ENCODE data around the gene BACE1-AS. TPM values are rescaled to one million over a fixed set of nuclear protein-coding genes. Genes with fewer than 3 reads are reported as not detected.

BACE1-AS gene
- polyA plus RNA-seq, 2 of the 4 experiments (the other 2 are of a cell fraction): 2.0 to 4.4 TPM

DNA sequence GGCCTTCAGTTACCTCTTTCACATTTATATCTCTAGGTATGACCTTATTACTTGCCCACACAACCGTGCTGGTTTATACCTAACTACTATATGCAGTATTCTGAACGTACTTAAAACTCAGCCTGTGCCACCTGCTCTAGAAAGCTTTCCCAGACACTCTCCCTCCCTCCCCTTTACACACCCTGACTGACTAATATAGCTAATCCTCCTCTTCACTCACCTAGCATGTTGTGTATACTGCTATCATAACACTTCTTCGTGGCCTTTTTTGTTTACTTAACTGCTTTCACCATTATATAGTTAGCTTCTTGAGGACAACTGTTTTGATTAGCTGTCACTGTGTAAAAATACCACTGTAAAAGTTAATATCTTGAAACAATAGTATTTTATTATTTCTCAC, 35.2 kb upstream of the BACE1-AS start:
- no peak overlapping the region for H3K4me2 ChIP-seq
- WGBS (ENCODE audit: missing lambda C conversion rate): 68% methylated on average over 3 of the region's 3 CpGs
- no peak for TF ChIP-seq HDAC2 (IDR thresholded peaks at IDR 0.05)
- no peak for TF ChIP-seq HOXB5 (CRISPR knock-in tag; IDR thresholded peaks at IDR 0.05)
- no peak for TF ChIP-seq TFCP2L1 (CRISPR knock-in tag; IDR thresholded peaks at IDR 0.05)
- TF ChIP-seq KDM1A (IDR thresholded peaks at IDR 0.05; ENCODE audit: low read depth): no peak
- TF ChIP-seq, protein P1, sequence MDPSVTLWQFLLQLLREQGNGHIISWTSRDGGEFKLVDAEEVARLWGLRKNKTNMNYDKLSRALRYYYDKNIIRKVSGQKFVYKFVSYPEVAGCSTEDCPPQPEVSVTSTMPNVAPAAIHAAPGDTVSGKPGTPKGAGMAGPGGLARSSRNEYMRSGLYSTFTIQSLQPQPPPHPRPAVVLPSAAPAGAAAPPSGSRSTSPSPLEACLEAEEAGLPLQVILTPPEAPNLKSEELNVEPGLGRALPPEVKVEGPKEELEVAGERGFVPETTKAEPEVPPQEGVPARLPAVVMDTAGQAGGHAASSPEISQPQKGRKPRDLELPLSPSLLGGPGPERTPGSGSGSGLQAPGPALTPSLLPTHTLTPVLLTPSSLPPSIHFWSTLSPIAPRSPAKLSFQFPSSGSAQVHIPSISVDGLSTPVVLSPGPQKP (IDR thresholded peaks at IDR 0.05; ENCODE audit: low read depth, low read length): no peak
- no peak for TF ChIP-seq SMC3 (IDR thresholded peaks at IDR 0.05)
- no peak for TF ChIP-seq HEYL (CRISPR knock-in tag; IDR thresholded peaks at IDR 0.05)
- TF ChIP-seq, protein P2, sequence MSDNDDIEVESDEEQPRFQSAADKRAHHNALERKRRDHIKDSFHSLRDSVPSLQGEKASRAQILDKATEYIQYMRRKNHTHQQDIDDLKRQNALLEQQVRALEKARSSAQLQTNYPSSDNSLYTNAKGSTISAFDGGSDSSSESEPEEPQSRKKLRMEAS (IDR thresholded peaks at IDR 0.05): no peak
- no peaks in the 10 kb centered on the region for H3K4me1 ChIP-seq
- ATAC-seq (no peak), FAIRE-seq (no peak), DNase-seq (ENCODE audit: low read depth in 1 of 2, low spot score in 1 of 2) (no peak)
- ChIA-PET CTCF (no interaction called here), POLR2A (no interaction called here)
- H3K9me3 ChIP-seq: no peaks in the 10 kb centered on the region
- H3K4me3 ChIP-seq: no peak overlapping the region
- H3K27ac ChIP-seq: no peak overlapping the region

DNA sequence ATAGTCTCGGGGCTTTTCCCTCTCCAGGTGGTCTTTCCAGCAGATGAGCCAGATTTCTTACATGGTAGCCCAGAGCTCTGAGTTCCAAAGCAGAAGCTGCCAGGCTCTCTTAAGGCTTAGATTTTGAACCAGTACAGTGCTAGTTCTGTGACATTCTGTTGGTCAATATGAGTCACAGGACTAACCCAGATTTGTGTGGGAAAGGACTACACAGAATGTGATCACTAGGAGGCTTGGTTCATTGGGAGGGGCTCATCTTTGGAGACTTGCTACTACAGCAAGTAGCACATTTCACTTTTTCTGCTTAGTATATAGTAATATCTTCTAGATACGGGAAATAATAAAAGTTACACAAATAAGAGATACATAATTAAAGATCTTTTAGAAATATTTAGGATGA, 34.6 kb upstream of the BACE1-AS start:
- 85% methylated on average over 2 of the region's 2 CpGs for WGBS (ENCODE audit: missing lambda C conversion rate)
- CTCF ChIA-PET: interaction anchor here (0.6 kb wide), 1 partner anchor 16 kb away, joined by 3 read pairs; no protein-coding TSS in a partner anchor
- ATAC-seq: no peak
- POLR2A ChIA-PET: no interaction called here
- no peak for FAIRE-seq
- Histone ChIP-seq H3K27ac (no peak overlapping the region), H3K4me3 (no peak overlapping the region), H3K9me3 (no peaks in the 10 kb centered on the region), H3K4me2 (no peak overlapping the region), H3K4me1 (no peaks in the 10 kb centered on the region)
- TF ChIP-seq, protein P3, sequence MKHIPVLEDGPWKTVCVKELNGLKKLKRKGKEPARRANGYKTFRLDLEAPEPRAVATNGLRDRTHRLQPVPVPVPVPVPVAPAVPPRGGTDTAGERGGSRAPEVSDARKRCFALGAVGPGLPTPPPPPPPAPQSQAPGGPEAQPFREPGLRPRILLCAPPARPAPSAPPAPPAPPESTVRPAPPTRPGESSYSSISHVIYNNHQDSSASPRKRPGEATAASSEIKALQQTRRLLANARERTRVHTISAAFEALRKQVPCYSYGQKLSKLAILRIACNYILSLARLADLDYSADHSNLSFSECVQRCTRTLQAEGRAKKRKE (CRISPR knock-in tag; IDR thresholded peaks at IDR 0.05; ENCODE audit: low read depth): no peak
- TF ChIP-seq RAD21 (conservative IDR thresholded peaks at IDR 0.05 in 1 of 2, IDR thresholded peaks at IDR 0.05 in 1 of 2) (no peak), FOSL2 (IDR thresholded peaks at IDR 0.05) (no peak), FOSL2 (CRISPR knock-in tag; IDR thresholded peaks at IDR 0.05) (no peak), GATA3 (IDR thresholded peaks at IDR 0.05; ENCODE audit: borderline replicate concordance) (no peak), TFCP2L1 (CRISPR knock-in tag; IDR thresholded peaks at IDR 0.05) (no peak), SMC3 (IDR thresholded peaks at IDR 0.05) (no peak), CBX8 (IDR thresholded peaks at IDR 0.05) (no peak), TP53 (CRISPR knock-in tag; IDR thresholded peaks at IDR 0.05) (no peak), NPAS2 (CRISPR knock-in tag; IDR thresholded peaks at IDR 0.05; ENCODE audit: borderline replicate concordance) (no peak), FOXS1 (CRISPR knock-in tag; IDR thresholded peaks at IDR 0.05) (no peak)
- TF ChIP-seq, protein P4, sequence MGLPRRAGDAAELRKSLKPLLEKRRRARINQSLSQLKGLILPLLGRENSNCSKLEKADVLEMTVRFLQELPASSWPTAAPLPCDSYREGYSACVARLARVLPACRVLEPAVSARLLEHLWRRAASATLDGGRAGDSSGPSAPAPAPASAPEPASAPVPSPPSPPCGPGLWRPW (IDR thresholded peaks at IDR 0.05): no peak
- TF ChIP-seq, protein P5, sequence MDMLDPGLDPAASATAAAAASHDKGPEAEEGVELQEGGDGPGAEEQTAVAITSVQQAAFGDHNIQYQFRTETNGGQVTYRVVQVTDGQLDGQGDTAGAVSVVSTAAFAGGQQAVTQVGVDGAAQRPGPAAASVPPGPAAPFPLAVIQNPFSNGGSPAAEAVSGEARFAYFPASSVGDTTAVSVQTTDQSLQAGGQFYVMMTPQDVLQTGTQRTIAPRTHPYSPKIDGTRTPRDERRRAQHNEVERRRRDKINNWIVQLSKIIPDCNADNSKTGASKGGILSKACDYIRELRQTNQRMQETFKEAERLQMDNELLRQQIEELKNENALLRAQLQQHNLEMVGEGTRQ (IDR thresholded peaks at IDR 0.05): no peak
- TF ChIP-seq, protein P6, sequence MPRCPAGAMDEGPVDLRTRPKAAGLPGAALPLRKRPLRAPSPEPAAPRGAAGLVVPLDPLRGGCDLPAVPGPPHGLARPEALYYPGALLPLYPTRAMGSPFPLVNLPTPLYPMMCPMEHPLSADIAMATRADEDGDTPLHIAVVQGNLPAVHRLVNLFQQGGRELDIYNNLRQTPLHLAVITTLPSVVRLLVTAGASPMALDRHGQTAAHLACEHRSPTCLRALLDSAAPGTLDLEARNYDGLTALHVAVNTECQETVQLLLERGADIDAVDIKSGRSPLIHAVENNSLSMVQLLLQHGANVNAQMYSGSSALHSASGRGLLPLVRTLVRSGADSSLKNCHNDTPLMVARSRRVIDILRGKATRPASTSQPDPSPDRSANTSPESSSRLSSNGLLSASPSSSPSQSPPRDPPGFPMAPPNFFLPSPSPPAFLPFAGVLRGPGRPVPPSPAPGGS (IDR thresholded peaks at IDR 0.05): no peak
- TF ChIP-seq, protein P1 (IDR thresholded peaks at IDR 0.05; ENCODE audit: low read depth, low read length): no peak
- TF ChIP-seq, protein P7, sequence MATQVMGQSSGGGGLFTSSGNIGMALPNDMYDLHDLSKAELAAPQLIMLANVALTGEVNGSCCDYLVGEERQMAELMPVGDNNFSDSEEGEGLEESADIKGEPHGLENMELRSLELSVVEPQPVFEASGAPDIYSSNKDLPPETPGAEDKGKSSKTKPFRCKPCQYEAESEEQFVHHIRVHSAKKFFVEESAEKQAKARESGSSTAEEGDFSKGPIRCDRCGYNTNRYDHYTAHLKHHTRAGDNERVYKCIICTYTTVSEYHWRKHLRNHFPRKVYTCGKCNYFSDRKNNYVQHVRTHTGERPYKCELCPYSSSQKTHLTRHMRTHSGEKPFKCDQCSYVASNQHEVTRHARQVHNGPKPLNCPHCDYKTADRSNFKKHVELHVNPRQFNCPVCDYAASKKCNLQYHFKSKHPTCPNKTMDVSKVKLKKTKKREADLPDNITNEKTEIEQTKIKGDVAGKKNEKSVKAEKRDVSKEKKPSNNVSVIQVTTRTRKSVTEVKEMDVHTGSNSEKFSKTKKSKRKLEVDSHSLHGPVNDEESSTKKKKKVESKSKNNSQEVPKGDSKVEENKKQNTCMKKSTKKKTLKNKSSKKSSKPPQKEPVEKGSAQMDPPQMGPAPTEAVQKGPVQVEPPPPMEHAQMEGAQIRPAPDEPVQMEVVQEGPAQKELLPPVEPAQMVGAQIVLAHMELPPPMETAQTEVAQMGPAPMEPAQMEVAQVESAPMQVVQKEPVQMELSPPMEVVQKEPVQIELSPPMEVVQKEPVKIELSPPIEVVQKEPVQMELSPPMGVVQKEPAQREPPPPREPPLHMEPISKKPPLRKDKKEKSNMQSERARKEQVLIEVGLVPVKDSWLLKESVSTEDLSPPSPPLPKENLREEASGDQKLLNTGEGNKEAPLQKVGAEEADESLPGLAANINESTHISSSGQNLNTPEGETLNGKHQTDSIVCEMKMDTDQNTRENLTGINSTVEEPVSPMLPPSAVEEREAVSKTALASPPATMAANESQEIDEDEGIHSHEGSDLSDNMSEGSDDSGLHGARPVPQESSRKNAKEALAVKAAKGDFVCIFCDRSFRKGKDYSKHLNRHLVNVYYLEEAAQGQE (IDR thresholded peaks at IDR 0.05): no peak
- no peak for DNase-seq (ENCODE audit: low read depth in 1 of 2, low spot score in 1 of 2)

All from A549 (cell line).